K562 (cell line): ENCODE data around the gene ATXN7L1. TPM values are rescaled to one million over a fixed set of nuclear protein-coding genes. Genes with fewer than 3 reads are reported as not detected.

Source experiments
- ATAC-seq: fragments of 200-7000 bp; cut with Tn5 transposase; 3 replicates; pipeline ENCODE4 v1.9.1; 2020; ENCODE audit warnings: moderate library complexity
- BruUV-seq: library from RNA; stranded (reverse); fragments of 400-500 nt; replicated peaks from 2 replicates; lab custom pipeline; 2021; lab: Mats Ljungman, UMichigan
- CTCF ChIA-PET: fragments of 300-600 bp; formaldehyde crosslinking; extraction: SDS; loops from one replicate; lab custom pipeline; 2021; ENCODE audit warnings: low intra/inter-chr PET ratio; lab: Yijun Ruan, JAX
- POLR2A ChIA-PET: fragments of 300-600, 350-650 bp; sonication (Branson Sonifier 250); formaldehyde crosslinking; extraction: SDS; loops from one replicate; lab custom pipeline; 2021; ENCODE audit warnings: antibody characterized with exemption, inconsistent platforms; lab: Yijun Ruan, JAX
- DNase-seq, 4 experiments: peaks; one replicate each; pipeline versions ENCODE4 v3.0.0 to v3.0.0-alpha.2; 2011 to 2018; ENCODE audit warnings: low spot score in 3 of 4, mixed read lengths in 3 of 4; ENCODE audit errors: extremely low read depth in 1 of 4
- FAIRE-seq: peaks from 2 replicates; lab custom pipeline; 2011; peaks lifted over from hg19 to GRCh38; lab: Jason Lieb, UNC
- H2AFZ ChIP-seq: 2 replicates; pipeline ENCODE4 v1.6.0; 2011; ENCODE audit warnings: low read depth, low read length, control low read depth, inconsistent platforms
- H3K27ac ChIP-seq: fragments of 200-600 bp; 3 replicates; pipeline ENCODE4 v1.8.0; 2011; ENCODE audit warnings: low read depth, mild to moderate bottlenecking, control low read depth, inconsistent platforms, low read length, moderate library complexity, mixed read lengths; ENCODE audit errors: extremely low read depth
- H3K27me3 ChIP-seq, 2 experiments: fragments of 300-600 bp in 1 of 2; 2 replicates in 1 of 2; 3 replicates in 1 of 2; pipeline versions ENCODE4 v1.6.0 to v1.8.0; 2011; ENCODE audit warnings: inconsistent platforms in 2 of 2, low read length in 2 of 2, mild to moderate bottlenecking in 1 of 2, mixed read lengths in 1 of 2, moderate library complexity in 1 of 2; ENCODE audit not compliant: control insufficient read depth in 2 of 2, insufficient read depth in 2 of 2
- H3K36me3 ChIP-seq: fragments of 300-600 bp; 3 replicates; pipeline ENCODE4 v1.8.0; 2011; ENCODE audit warnings: mild to moderate bottlenecking, low read length, inconsistent platforms; ENCODE audit not compliant: control insufficient read depth, insufficient read depth
- H3K4me1 ChIP-seq, 2 experiments: fragments of 200-600 bp in 1 of 2; replicated peaks in 1 of 2; 2 replicates in 1 of 2; 3 replicates in 1 of 2; pipeline versions ENCODE4 v1.5.1 to v1.8.0; 2011; ENCODE audit warnings: inconsistent platforms in 2 of 2, low read length in 2 of 2, mild to moderate bottlenecking in 1 of 2, mixed read lengths in 1 of 2, moderate library complexity in 1 of 2; ENCODE audit not compliant: control insufficient read depth in 2 of 2, insufficient read depth in 2 of 2
- H3K4me2 ChIP-seq: 2 replicates; pipeline ENCODE4 v1.6.1; 2011; ENCODE audit warnings: low read length, control low read depth, inconsistent platforms, mixed read lengths; ENCODE audit not compliant: insufficient read depth
- H3K4me3 ChIP-seq: fragments of 200-600 bp; sonication (generic), shearing (Covaris generic); 2 replicates; pipeline ENCODE4 v1.5.1; 2016; ENCODE audit warnings: control low read depth, inconsistent platforms
- H3K79me2 ChIP-seq: fragments of 200-600 bp; 3 replicates; pipeline ENCODE4 v1.8.0; 2011; ENCODE audit warnings: low read length, inconsistent platforms; ENCODE audit not compliant: control insufficient read depth, insufficient read depth
- H3K9ac ChIP-seq, 2 experiments: 2 replicates each; pipeline versions ENCODE4 v1.6.0 to v1.6.1; 2011; ENCODE audit warnings: low read depth in 2 of 2, low read length in 2 of 2, control low read depth in 1 of 2, inconsistent platforms in 1 of 2, mild to moderate bottlenecking in 1 of 2, mixed read lengths in 1 of 2; ENCODE audit not compliant: insufficient read depth in 1 of 2
- H3K9me1 ChIP-seq: one replicate; pipeline ENCODE4 v1.6.0; 2011; ENCODE audit warnings: inconsistent platforms, mild to moderate bottlenecking, low read length, moderate library complexity; ENCODE audit not compliant: control insufficient read depth, insufficient read depth
- H3K9me3 ChIP-seq: replicated peaks from 2 replicates; pipeline ENCODE4 v1.5.1; 2011; ENCODE audit warnings: low read depth, low read length, inconsistent platforms; ENCODE audit not compliant: control insufficient read depth, insufficient read depth
- H4K20me1 ChIP-seq: replicated peaks from 2 replicates; pipeline ENCODE4 v1.6.1; 2011; ENCODE audit warnings: low read length, inconsistent platforms, mixed read lengths; ENCODE audit not compliant: control insufficient read depth, insufficient read depth
- E2F4 ChIP-seq: sonication (generic); formaldehyde crosslinking; IDR thresholded peaks from 2 replicates; pipeline ENCODE4 v1.8.0; 2022; ENCODE audit warnings: mild to moderate bottlenecking, low read depth, missing genetic modification reagents
- ETV5 ChIP-seq: sonication (generic); formaldehyde crosslinking; IDR thresholded peaks from 2 replicates; pipeline ENCODE4 v1.4.0; 2020; ENCODE audit warnings: low read depth, mild to moderate bottlenecking, missing genetic modification reagents
- HDAC2 ChIP-seq: fragments of 450-650 bp; IDR thresholded peaks from 2 replicates; pipeline ENCODE4 v1.6.1; 2016; ENCODE audit warnings: mild to moderate bottlenecking
- LEF1 ChIP-seq: fragments of 450-650 bp; IDR thresholded peaks from 2 replicates; pipeline ENCODE4 v1.6.1; 2016; ENCODE audit warnings: mild to moderate bottlenecking
- MBD2 ChIP-seq: sonication (generic); IDR thresholded peaks from 2 replicates; pipeline ENCODE4 v1.6.1; 2016; ENCODE audit warnings: low read depth, borderline replicate concordance
- NR0B1 ChIP-seq: fragments of 450-650 bp; IDR thresholded peaks from one replicate; pipeline ENCODE4 v1.6.1; 2018; ENCODE audit warnings: mild to moderate bottlenecking, moderate library complexity; ENCODE audit not compliant: partially characterized antibody
- TRIM28 ChIP-seq: fragments of 450-650 bp; IDR thresholded peaks from 2 replicates; pipeline ENCODE4 v1.6.1; 2017
- ZBTB12 ChIP-seq: fragments of 250-450 bp; sonication (Bioruptor Pico); IDR thresholded peaks from 2 replicates; pipeline ENCODE4 v1.4.0; 2020
- ZNF551 ChIP-seq: fragments of 250-450 bp; sonication (Bioruptor Pico); IDR thresholded peaks from 2 replicates; pipeline ENCODE4 v1.5.0; 2021; ENCODE audit warnings: mild to moderate bottlenecking, moderate library complexity
- ZNF586 ChIP-seq: fragments of 450-650 bp; formaldehyde crosslinking; conservative IDR thresholded peaks from 2 replicates; pipeline ENCODE4 v1.4.0; 2020; ENCODE audit warnings: mild to moderate bottlenecking, moderate library complexity
- ZNF695 ChIP-seq: fragments of 450-650 bp; formaldehyde crosslinking; IDR thresholded peaks from 2 replicates; pipeline ENCODE4 v1.4.0; 2020; ENCODE audit warnings: mild to moderate bottlenecking, moderate library complexity
- WGBS: fragments of 100-300 bp; shearing (Covaris generic); methylation state at CpG from one replicate; pipeline ENCODE4 v1.1.6; 2016; ENCODE audit warnings: low coverage, mixed read lengths; ENCODE audit not compliant: insufficient coverage; ENCODE audit errors: missing lambda C conversion rate; 5-methylcytosine and 5-hydroxymethylcytosine counted together
- in situ Hi-C: fragments of 300-500 bp; cut with MboI; formaldehyde crosslinking; loops from 4 replicates; pipeline ENCODE4 v1.15.0; 2018; ENCODE audit warnings: inconsistent platforms, mixed read lengths
- intact Hi-C: fragments of 100-400 bp; cut with micrococcal nuclease; formaldehyde crosslinking; loops from 2 replicates; pipeline ENCODE4 v1.14.2; 2022
- polyA plus RNA-seq, 8 experiments: library from polyadenylated mRNA; depleted of rRNA in 4 of 8; stranded (reverse) in 5 of 8; unstranded in 3 of 8; fragments of >200 nt; fragmentation: Nextera tagmentation in 2 of 8; fragmentation: Illumina TruSeq in 1 of 8; extraction: Ambion mirVana in 2 of 8; extraction: Trizol in 1 of 8; gene quantifications; 2 replicates each; pipeline versions ENCODE4 v1.2.1 to v1.2.3, GENCODE V29; 2011 to 2014; ENCODE audit warnings: inconsistent platforms in 1 of 8, missing spikeins in 1 of 8
- total RNA-seq, 7 experiments: library from RNA; depleted of rRNA in 6 of 7; stranded (reverse); fragments of >200 nt in 6 of 7; fragmentation: Illumina TruSeq in 2 of 7; extraction: Trizol in 2 of 7; gene quantifications; 2 replicates each; pipeline versions ENCODE4 v1.2.1 to v1.2.3, GENCODE V29; 2011 to 2021; ENCODE audit warnings: low replicate concordance in 1 of 7
- TF ChIP-seq, protein P1 (sequence below): fragments of 450-650 bp; formaldehyde crosslinking; IDR thresholded peaks from 2 replicates; pipeline ENCODE4 v1.4.0; 2020; ENCODE audit warnings: mild to moderate bottlenecking, mixed read lengths
- TF ChIP-seq, protein P2 (sequence below): fragments of 450-650 bp; formaldehyde crosslinking; IDR thresholded peaks from 2 replicates; pipeline ENCODE4 v1.4.0; 2020; ENCODE audit warnings: mild to moderate bottlenecking
- TF ChIP-seq, protein P3 (sequence below): fragments of 450-650 bp; formaldehyde crosslinking; IDR thresholded peaks from 2 replicates; pipeline ENCODE4 v1.4.0; 2020; ENCODE audit warnings: mild to moderate bottlenecking, moderate library complexity

ATXN7L1 gene
- total and polyA plus RNA-seq, 9 of the 15 experiments (the other 6 are each of a cell fraction or from before 2014, with no cell fraction given) = 6.6 to 13.7 (median 10.7) TPM

DNA sequence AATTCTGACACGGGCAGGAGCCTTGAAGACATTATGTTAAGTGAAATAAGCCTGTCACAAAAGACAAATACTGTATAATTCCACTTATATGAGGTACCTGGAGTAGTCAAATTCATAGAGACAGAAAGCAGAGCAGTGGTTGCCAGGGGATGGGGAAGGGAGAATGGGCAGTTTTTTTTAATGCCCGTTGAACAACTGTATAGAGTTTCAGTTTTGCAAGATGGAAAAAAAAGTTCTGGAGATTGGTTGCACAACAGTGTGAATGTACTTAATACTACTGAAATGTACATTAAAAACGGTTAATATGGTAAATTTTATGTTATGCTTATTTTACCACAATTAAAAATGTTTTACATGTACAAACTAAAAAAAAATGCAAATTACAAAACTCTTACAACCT is 231.5 kb downstream of the ATXN7L1 start (continued):
- TF ChIP-seq ZBTB12 (CRISPR knock-in tag) (no peak), ZNF695 (CRISPR knock-in tag) (no peak), LEF1 (no peak), TRIM28 (no peak), ZNF586 (CRISPR knock-in tag) (no peak), ETV5 (CRISPR knock-in tag) (no peak), MBD2 (no peak)
- TF ChIP-seq, protein P1, sequence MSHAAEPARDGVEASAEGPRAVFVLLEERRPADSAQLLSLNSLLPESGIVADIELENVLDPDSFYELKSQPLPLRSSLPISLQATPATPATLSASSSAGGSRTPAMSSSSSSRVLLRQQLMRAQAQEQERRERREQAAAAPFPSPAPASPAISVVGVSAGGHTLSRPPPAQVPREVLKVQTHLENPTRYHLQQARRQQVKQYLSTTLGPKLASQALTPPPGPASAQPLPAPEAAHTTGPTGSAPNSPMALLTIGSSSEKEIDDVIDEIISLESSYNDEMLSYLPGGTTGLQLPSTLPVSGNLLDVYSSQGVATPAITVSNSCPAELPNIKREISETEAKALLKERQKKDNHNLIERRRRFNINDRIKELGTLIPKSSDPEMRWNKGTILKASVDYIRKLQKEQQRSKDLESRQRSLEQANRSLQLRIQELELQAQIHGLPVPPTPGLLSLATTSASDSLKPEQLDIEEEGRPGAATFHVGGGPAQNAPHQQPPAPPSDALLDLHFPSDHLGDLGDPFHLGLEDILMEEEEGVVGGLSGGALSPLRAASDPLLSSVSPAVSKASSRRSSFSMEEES = no peak

DNA sequence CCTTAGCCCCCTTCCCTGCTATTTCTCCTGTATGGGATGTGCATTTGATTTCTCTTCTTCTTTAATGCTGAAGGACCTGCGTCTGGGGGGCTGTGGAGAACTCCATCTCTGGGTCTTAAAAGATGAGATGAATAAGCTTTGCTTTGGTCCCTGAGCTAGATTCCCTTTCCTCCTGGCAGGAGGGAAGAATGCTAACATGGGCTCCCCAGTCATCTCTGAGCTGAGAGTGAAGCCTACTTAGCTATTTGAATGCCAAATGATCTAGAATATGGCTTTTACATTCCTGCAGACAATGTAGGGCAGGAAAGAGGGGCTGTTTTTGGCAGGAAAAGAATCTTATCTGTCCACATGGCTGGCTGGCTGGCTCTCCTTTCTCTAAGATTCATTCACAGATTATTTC is 232.5 kb downstream of the ATXN7L1 start:
- intact Hi-C loops = no loop called here
- FAIRE-seq (no peak), DNase-seq (no peak), ATAC-seq (no peak)
- Histone ChIP-seq H3K27ac (no peak overlapping the region), H3K9me3 (no peaks in the 10 kb centered on the region), H4K20me1 (no peaks in the 10 kb centered on the region), H3K9me1 (no peaks in the 10 kb centered on the region), H3K36me3 (no peaks in the 10 kb centered on the region), H3K4me2 (peak overlapping the region; percentile 66; the same call in 1 of the 2 replicates), H3K79me2 (no peaks in the 10 kb centered on the region), H3K4me3 (no peak overlapping the region), H3K27me3 (peaks cover 0 to 9% of the 10 kb centered on the region in 2 experiments; a peak in 2 of 5 replicates), H3K4me1 (peaks cover 16 to 19% of the 10 kb centered on the region in 2 experiments; a peak in 4 of 5 replicates), H3K9ac (no peak overlapping the region), H2AFZ (peak overlapping the region; percentile 50; the same call in 1 of the 2 replicates)
- ChIA-PET CTCF (interaction anchor here (0.6 to 1.7 kb wide), 2 partner anchors 365 to 552 kb away, joined by 3 to 4 read pairs; no protein-coding TSS in a partner anchor), POLR2A (interaction anchor here (0.6 to 1.6 kb wide), 3 partner anchors 24 to 41 kb away, joined by 3 to 5 read pairs (median 5); no protein-coding TSS in a partner anchor)
- no TSS peak for BruUV-seq
- in situ Hi-C loops = no loop called here
- 0% methylated on average over 1 of the region's 1 CpG for WGBS
- TF ChIP-seq E2F4 (CRISPR knock-in tag) (no peak), HDAC2 (no peak), ZNF551 (no peak), NR0B1 (no peak)
- TF ChIP-seq, protein P2, sequence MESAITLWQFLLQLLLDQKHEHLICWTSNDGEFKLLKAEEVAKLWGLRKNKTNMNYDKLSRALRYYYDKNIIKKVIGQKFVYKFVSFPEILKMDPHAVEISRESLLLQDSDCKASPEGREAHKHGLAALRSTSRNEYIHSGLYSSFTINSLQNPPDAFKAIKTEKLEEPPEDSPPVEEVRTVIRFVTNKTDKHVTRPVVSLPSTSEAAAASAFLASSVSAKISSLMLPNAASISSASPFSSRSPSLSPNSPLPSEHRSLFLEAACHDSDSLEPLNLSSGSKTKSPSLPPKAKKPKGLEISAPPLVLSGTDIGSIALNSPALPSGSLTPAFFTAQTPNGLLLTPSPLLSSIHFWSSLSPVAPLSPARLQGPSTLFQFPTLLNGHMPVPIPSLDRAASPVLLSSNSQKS (CRISPR knock-in tag) = no peak
- TF ChIP-seq, protein P3, sequence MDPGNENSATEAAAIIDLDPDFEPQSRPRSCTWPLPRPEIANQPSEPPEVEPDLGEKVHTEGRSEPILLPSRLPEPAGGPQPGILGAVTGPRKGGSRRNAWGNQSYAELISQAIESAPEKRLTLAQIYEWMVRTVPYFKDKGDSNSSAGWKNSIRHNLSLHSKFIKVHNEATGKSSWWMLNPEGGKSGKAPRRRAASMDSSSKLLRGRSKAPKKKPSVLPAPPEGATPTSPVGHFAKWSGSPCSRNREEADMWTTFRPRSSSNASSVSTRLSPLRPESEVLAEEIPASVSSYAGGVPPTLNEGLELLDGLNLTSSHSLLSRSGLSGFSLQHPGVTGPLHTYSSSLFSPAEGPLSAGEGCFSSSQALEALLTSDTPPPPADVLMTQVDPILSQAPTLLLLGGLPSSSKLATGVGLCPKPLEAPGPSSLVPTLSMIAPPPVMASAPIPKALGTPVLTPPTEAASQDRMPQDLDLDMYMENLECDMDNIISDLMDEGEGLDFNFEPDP (CRISPR knock-in tag) = no peak
